ENCODE measurements around the gene DPP10. TPM values are rescaled to one million over a fixed set of nuclear protein-coding genes. Genes with fewer than 3 reads are reported as not detected.

Gene DPP10
- total and polyA plus RNA-seq, 4 donors: 0.04 to 4.1 (median 0.48) TPM

GRCh38 chr2:114610677-114611076 is 168.2 kb downstream of the DPP10 start:
- Histone ChIP-seq H3K9me3 (ENCODE audit: control insufficient read depth in 4 of 4, low read length in 3 of 4) (no peaks in the 10 kb centered on the region), H3K36me3 (ENCODE audit: control insufficient read depth in 4 of 4, insufficient read depth in 3 of 4, low read depth in 1 of 4, low read length in 3 of 4) (no peaks in the 10 kb centered on the region), H3K4me1 (ENCODE audit: control insufficient read depth in 4 of 4, insufficient read depth in 4 of 4, low read length in 3 of 4) (no peaks in the 10 kb centered on the region), H3K27me3 (ENCODE audit: control insufficient read depth in 4 of 4, insufficient read depth in 4 of 4, low read length in 3 of 4) (no peaks in the 10 kb centered on the region), H3K27ac (ENCODE audit: low read depth in 1 of 2, low read length in 2 of 2) (no peak overlapping the region), H3K9ac (ENCODE audit: low read depth in 1 of 2, low read length in 2 of 2) (no peak overlapping the region), H3K4me3 (ENCODE audit: low read depth in 1 of 3, low read length in 3 of 3) (no peak overlapping the region)
- WGBS: 43% methylated on average over 7 of the region's 7 CpGs
- DNase-seq (ENCODE audit: low spot score): no peak
- TF ChIP-seq HNF4G (IDR thresholded peaks at IDR 0.05) (no peak), EGR1 (IDR thresholded peaks at IDR 0.05; ENCODE audit: low read depth in 2 of 2) (no peak), RXRA (IDR thresholded peaks at IDR 0.05) (no peak), YY1 (IDR thresholded peaks at IDR 0.05) (no peak), JUND (IDR thresholded peaks at IDR 0.05) (no peak), FOXA2 (IDR thresholded peaks at IDR 0.05) (no peak), REST (IDR thresholded peaks at IDR 0.05) (no peak)
- TF ChIP-seq, protein P1, sequence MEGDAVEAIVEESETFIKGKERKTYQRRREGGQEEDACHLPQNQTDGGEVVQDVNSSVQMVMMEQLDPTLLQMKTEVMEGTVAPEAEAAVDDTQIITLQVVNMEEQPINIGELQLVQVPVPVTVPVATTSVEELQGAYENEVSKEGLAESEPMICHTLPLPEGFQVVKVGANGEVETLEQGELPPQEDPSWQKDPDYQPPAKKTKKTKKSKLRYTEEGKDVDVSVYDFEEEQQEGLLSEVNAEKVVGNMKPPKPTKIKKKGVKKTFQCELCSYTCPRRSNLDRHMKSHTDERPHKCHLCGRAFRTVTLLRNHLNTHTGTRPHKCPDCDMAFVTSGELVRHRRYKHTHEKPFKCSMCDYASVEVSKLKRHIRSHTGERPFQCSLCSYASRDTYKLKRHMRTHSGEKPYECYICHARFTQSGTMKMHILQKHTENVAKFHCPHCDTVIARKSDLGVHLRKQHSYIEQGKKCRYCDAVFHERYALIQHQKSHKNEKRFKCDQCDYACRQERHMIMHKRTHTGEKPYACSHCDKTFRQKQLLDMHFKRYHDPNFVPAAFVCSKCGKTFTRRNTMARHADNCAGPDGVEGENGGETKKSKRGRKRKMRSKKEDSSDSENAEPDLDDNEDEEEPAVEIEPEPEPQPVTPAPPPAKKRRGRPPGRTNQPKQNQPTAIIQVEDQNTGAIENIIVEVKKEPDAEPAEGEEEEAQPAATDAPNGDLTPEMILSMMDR (IDR thresholded peaks at IDR 0.05; ENCODE audit: low read depth, low read length, missing input control): no peak

DNA sequence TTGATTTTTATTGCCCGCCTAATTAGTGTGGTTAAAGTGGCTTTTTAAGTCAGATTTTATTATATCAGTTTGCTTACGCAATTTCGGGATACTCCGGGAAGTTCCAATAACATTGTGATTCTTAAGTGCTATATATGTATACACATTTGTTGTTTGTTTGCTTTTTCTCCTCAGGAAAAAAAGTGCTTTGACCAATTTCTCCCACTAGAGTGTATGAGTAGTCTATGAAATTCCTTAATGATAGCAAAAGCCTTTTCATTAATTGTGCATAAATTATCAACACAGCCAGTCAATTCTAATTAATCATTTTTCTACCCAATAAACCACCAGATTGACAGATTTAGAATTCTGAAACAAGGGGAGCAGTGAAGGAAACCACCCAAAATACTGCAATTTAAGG is 172.2 kb downstream of the DPP10 start:
- WGBS: 75% methylated on average over 4 of the region's 4 CpGs
- Histone ChIP-seq H3K4me3 (ENCODE audit: low read depth in 1 of 3, low read length in 3 of 3) (no peak overlapping the region), H3K9me3 (ENCODE audit: control insufficient read depth in 4 of 4, low read length in 3 of 4) (no peaks in the 10 kb centered on the region), H3K36me3 (ENCODE audit: control insufficient read depth in 4 of 4, insufficient read depth in 3 of 4, low read depth in 1 of 4, low read length in 3 of 4) (no peaks in the 10 kb centered on the region), H3K4me1 (ENCODE audit: control insufficient read depth in 4 of 4, insufficient read depth in 4 of 4, low read length in 3 of 4) (no peaks in the 10 kb centered on the region), H3K27me3 (ENCODE audit: control insufficient read depth in 4 of 4, insufficient read depth in 4 of 4, low read length in 3 of 4) (no peaks in the 10 kb centered on the region), H3K9ac (ENCODE audit: low read depth in 1 of 2, low read length in 2 of 2) (no peak overlapping the region), H3K27ac (ENCODE audit: low read depth in 1 of 2, low read length in 2 of 2) (no peak overlapping the region)
- no peak for DNase-seq (ENCODE audit: low spot score)
- TF ChIP-seq, protein P2, sequence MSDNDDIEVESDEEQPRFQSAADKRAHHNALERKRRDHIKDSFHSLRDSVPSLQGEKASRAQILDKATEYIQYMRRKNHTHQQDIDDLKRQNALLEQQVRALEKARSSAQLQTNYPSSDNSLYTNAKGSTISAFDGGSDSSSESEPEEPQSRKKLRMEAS (IDR thresholded peaks at IDR 0.05): no peak
- TF ChIP-seq YY1 (IDR thresholded peaks at IDR 0.05) (no peak), EGR1 (IDR thresholded peaks at IDR 0.05; ENCODE audit: low read depth in 2 of 2) (no peak), NR2F2 (IDR thresholded peaks at IDR 0.05) (no peak), RAD21 (IDR thresholded peaks at IDR 0.05) (no peak), SP1 (IDR thresholded peaks at IDR 0.05) (no peak), RXRA (IDR thresholded peaks at IDR 0.05) (no peak)

GRCh38 chr2:114628481-114628880 is 186.0 kb downstream of the DPP10 start:
- H3K9ac ChIP-seq (ENCODE audit: low read depth in 1 of 2, low read length in 2 of 2): no peak overlapping the region
- H3K36me3 ChIP-seq (ENCODE audit: control insufficient read depth in 4 of 4, insufficient read depth in 3 of 4, low read depth in 1 of 4, low read length in 3 of 4): no peaks in the 10 kb centered on the region
- no peaks in the 10 kb centered on the region for H3K27me3 ChIP-seq (ENCODE audit: control insufficient read depth in 4 of 4, insufficient read depth in 4 of 4, low read length in 3 of 4)
- no peak for TF ChIP-seq EGR1 (IDR thresholded peaks at IDR 0.05; ENCODE audit: low read depth in 2 of 2)
- TF ChIP-seq RXRA (IDR thresholded peaks at IDR 0.05): no peak
- TF ChIP-seq, protein P2 (IDR thresholded peaks at IDR 0.05): no peak
- TF ChIP-seq FOXA1 (IDR thresholded peaks at IDR 0.05): no peak
- TF ChIP-seq ZBTB33 (IDR thresholded peaks at IDR 0.05): no peak
- DNase-seq (ENCODE audit: low spot score): no peak
- WGBS: 37% methylated on average over 7 of the region's 7 CpGs
- H3K4me3 ChIP-seq (ENCODE audit: low read depth in 1 of 3, low read length in 3 of 3): no peak overlapping the region
- H3K9me3 ChIP-seq (ENCODE audit: control insufficient read depth in 4 of 4, low read length in 3 of 4): no peaks in the 10 kb centered on the region
- no peaks in the 10 kb centered on the region for H3K4me1 ChIP-seq (ENCODE audit: control insufficient read depth in 4 of 4, insufficient read depth in 4 of 4, low read length in 3 of 4)
- no peak overlapping the region for H3K27ac ChIP-seq (ENCODE audit: low read depth in 1 of 2, low read length in 2 of 2)

Measured in liver (tissue), 9 donors.